H1 (cell line): ENCODE data around the gene PCCA. TPM values are rescaled to one million over a fixed set of nuclear protein-coding genes. Genes with fewer than 3 reads are reported as not detected.

Source experiments
- CTCF ChIA-PET: fragments of 300-600 bp; sonication (Branson Sonifier 250); formaldehyde crosslinking; loops from one replicate; lab custom pipeline; 2021; ENCODE audit not compliant: partially characterized antibody; lab: Charles Lee
- POLR2A ChIA-PET: fragments of 300-600 bp; sonication (Branson Sonifier 250); formaldehyde crosslinking; loops from one replicate; lab custom pipeline; 2021; ENCODE audit warnings: inconsistent platforms; ENCODE audit not compliant: partially characterized antibody; lab: Charles Lee
- DNase-seq, 2 experiments: peaks; one replicate each; pipeline versions ENCODE4 v3.0.0 to v3.0.0-alpha.2; 2010 to 2022; ENCODE audit warnings: low spot score in 2 of 2, low read depth in 1 of 2, mixed read lengths in 1 of 2
- FAIRE-seq: peaks from 2 replicates; lab custom pipeline; 2011; peaks lifted over from hg19 to GRCh38; lab: Jason Lieb, UNC
- H2AFZ ChIP-seq: 2 replicates; pipeline ENCODE4 v1.8.1; 2012; ENCODE audit warnings: low read length, inconsistent platforms
- H2AK5ac ChIP-seq: 2 replicates; pipeline ENCODE4 v1.6.1; 2013; ENCODE audit warnings: low read depth, low read length
- H2BK120ac ChIP-seq: replicated peaks from 2 replicates; pipeline ENCODE3; 2013; ENCODE audit warnings: low read depth, low read length, inconsistent platforms
- H2BK12ac ChIP-seq: 2 replicates; pipeline ENCODE4 v1.6.1; 2013; ENCODE audit warnings: low read depth, low read length
- H2BK15ac ChIP-seq: 2 replicates; pipeline ENCODE4 v1.6.1; 2013; ENCODE audit warnings: low read length
- H2BK20ac ChIP-seq: 2 replicates; pipeline ENCODE4 v1.6.1; 2013; ENCODE audit warnings: low read length
- H2BK5ac ChIP-seq: 2 replicates; pipeline ENCODE4 v1.6.1; 2013; ENCODE audit warnings: low read depth, low read length
- H3K14ac ChIP-seq: 2 replicates; pipeline ENCODE4 v1.6.1; 2013; ENCODE audit warnings: inconsistent platforms; ENCODE audit not compliant: insufficient read length
- H3K18ac ChIP-seq: 2 replicates; pipeline ENCODE4 v1.6.1; 2013; ENCODE audit warnings: low read length; ENCODE audit errors: extremely low read depth
- H3K23ac ChIP-seq: 2 replicates; pipeline ENCODE4 v1.6.1; 2013; ENCODE audit warnings: inconsistent platforms; ENCODE audit not compliant: insufficient read length
- H3K23me2 ChIP-seq: 2 replicates; pipeline ENCODE4 v1.6.1; 2013; ENCODE audit warnings: low read depth, low read length
- H3K27ac ChIP-seq: 2 replicates; pipeline ENCODE4 v1.6.1; 2011; ENCODE audit warnings: low read depth, low read length, inconsistent platforms
- H3K27me3 ChIP-seq, 4 experiments: replicated peaks in 1 of 4; 1 replicate in 1 of 4; 2 replicates in 3 of 4; pipeline versions ENCODE4 v1.6.1 to v1.8.1; 2011 to 2013; ENCODE audit warnings: low read length in 3 of 4, mild to moderate bottlenecking in 3 of 4, inconsistent platforms in 2 of 4, mixed read lengths in 2 of 4, moderate library complexity in 1 of 4; ENCODE audit not compliant: control insufficient read depth in 3 of 4, insufficient read depth in 3 of 4; ENCODE audit errors: extremely low read depth in 1 of 4
- H3K36me3 ChIP-seq, 4 experiments: 2 replicates each; pipeline versions ENCODE4 v1.6.1 to v1.8.1; 2011 to 2013; ENCODE audit warnings: mild to moderate bottlenecking in 4 of 4, low read length in 3 of 4, moderate library complexity in 2 of 4, control low read depth in 1 of 4, inconsistent platforms in 1 of 4; ENCODE audit not compliant: insufficient read depth in 4 of 4, control insufficient read depth in 2 of 4
- H3K4ac ChIP-seq: replicated peaks from 2 replicates; pipeline ENCODE3; 2013; ENCODE audit warnings: low read length, low read depth, mixed read lengths, inconsistent platforms; ENCODE audit not compliant: insufficient read length
- H3K4me1 ChIP-seq, 4 experiments: replicated peaks in 1 of 4; 1 replicate in 1 of 4; 2 replicates in 3 of 4; pipeline versions ENCODE4 v1.6.1 to v1.8.1; 2011 to 2013; ENCODE audit warnings: low read length in 3 of 4, inconsistent platforms in 2 of 4, mixed read lengths in 1 of 4; ENCODE audit not compliant: insufficient read depth in 4 of 4, control insufficient read depth in 3 of 4
- H3K4me2 ChIP-seq, 2 experiments: 2 replicates each; pipeline versions ENCODE4 v1.6.1 to v1.8.1; 2011 to 2013; ENCODE audit warnings: low read depth in 2 of 2, low read length in 2 of 2, control low read depth in 1 of 2, inconsistent platforms in 1 of 2, mild to moderate bottlenecking in 1 of 2; ENCODE audit not compliant: insufficient read depth in 1 of 2
- H3K4me3 ChIP-seq, 4 experiments: fragments of 200-600, 300-600 bp in 1 of 4; sonication (generic), shearing (Covaris generic), sonication (Bioruptor Twin) in 1 of 4; 2 replicates each; pipeline versions ENCODE4 v1.5.1 to v1.8.1; 2011 to 2016; ENCODE audit warnings: low read length in 4 of 4, low read depth in 3 of 4, control low read depth in 2 of 4, inconsistent platforms in 2 of 4, mild to moderate bottlenecking in 2 of 4, mixed read lengths in 1 of 4, moderate library complexity in 1 of 4; ENCODE audit not compliant: insufficient read depth in 2 of 4; ENCODE audit errors: extremely low read depth in 1 of 4
- H3K56ac ChIP-seq: replicated peaks from 2 replicates; pipeline ENCODE3; 2013; ENCODE audit warnings: low read depth, mild to moderate bottlenecking, mixed read lengths, low read length, inconsistent platforms; ENCODE audit not compliant: insufficient read length
- H3K79me1 ChIP-seq: 2 replicates; pipeline ENCODE4 v1.6.1; 2013; ENCODE audit warnings: low read depth, low read length, control low read depth
- H3K79me2 ChIP-seq, 2 experiments: 2 replicates each; pipeline versions ENCODE4 v1.6.1 to v1.8.1; 2012 to 2013; ENCODE audit warnings: low read length in 2 of 2, mild to moderate bottlenecking in 2 of 2, inconsistent platforms in 1 of 2; ENCODE audit not compliant: insufficient read depth in 2 of 2, control insufficient read depth in 1 of 2
- H3K9ac ChIP-seq, 4 experiments: replicated peaks in 1 of 4; 1 replicate in 1 of 4; 2 replicates in 3 of 4; pipeline versions ENCODE4 v1.6.1 to v1.8.1; 2011 to 2013; ENCODE audit warnings: low read depth in 3 of 4, low read length in 3 of 4, control low read depth in 2 of 4, mild to moderate bottlenecking in 2 of 4, moderate library complexity in 2 of 4, inconsistent platforms in 1 of 4; ENCODE audit errors: extremely low read depth in 1 of 4
- H3K9me3 ChIP-seq, 2 experiments: 2 replicates each; pipeline versions ENCODE4 v1.6.1 to v1.8.1; 2012 to 2013; ENCODE audit warnings: mild to moderate bottlenecking in 2 of 2, moderate library complexity in 2 of 2, control low read depth in 1 of 2, inconsistent platforms in 1 of 2, low read depth in 1 of 2, low read length in 1 of 2, mixed read lengths in 1 of 2; ENCODE audit not compliant: insufficient read depth in 2 of 2
- H4K20me1 ChIP-seq, 2 experiments: replicated peaks in 1 of 2; 2 replicates each; pipeline versions ENCODE3 to v1.8.1; 2011 to 2013; ENCODE audit warnings: inconsistent platforms in 2 of 2, low read length in 2 of 2, mild to moderate bottlenecking in 1 of 2; ENCODE audit not compliant: insufficient read depth in 2 of 2, control insufficient read depth in 1 of 2
- H4K5ac ChIP-seq: 2 replicates; pipeline ENCODE4 v1.6.1; 2013; ENCODE audit warnings: low read length, low read depth, mixed read lengths, inconsistent platforms; ENCODE audit not compliant: insufficient read length
- H4K8ac ChIP-seq: 2 replicates; pipeline ENCODE4 v1.8.0; 2013; ENCODE audit warnings: mild to moderate bottlenecking, moderate library complexity, low read length, inconsistent platforms; ENCODE audit not compliant: insufficient read depth; ENCODE audit errors: extremely low read depth
- H4K91ac ChIP-seq: replicated peaks from 2 replicates; pipeline ENCODE3; 2013; ENCODE audit warnings: low read length, mixed read lengths, inconsistent platforms; ENCODE audit not compliant: insufficient read length
- ASH2L ChIP-seq: fragments of 200-600, 300-600 bp; sonication (generic); IDR thresholded peaks from one replicate; pipeline ENCODE4 v1.7.1; 2017; ENCODE audit warnings: low read length
- ATF2 ChIP-seq: IDR thresholded peaks from 2 replicates; pipeline ENCODE4 v1.6.1; 2012; ENCODE audit warnings: low read length, inconsistent platforms
- ATF3 ChIP-seq: IDR thresholded peaks from 2 replicates; pipeline ENCODE4 v1.6.1; 2011; ENCODE audit warnings: low read depth, mild to moderate bottlenecking, low read length; ENCODE audit not compliant: insufficient read depth
- EGR1 ChIP-seq: IDR thresholded peaks from 2 replicates; pipeline ENCODE4 v1.6.1; 2011; ENCODE audit warnings: low read depth, low read length, borderline replicate concordance
- MAFK ChIP-seq: IDR thresholded peaks from 2 replicates; pipeline ENCODE4 v1.6.1; 2012; ENCODE audit warnings: low read depth, mild to moderate bottlenecking, improper control_type of control experiment, low read length
- NRF1 ChIP-seq: IDR thresholded peaks from 2 replicates; pipeline ENCODE4 v1.6.1; 2011; ENCODE audit warnings: mild to moderate bottlenecking, low read depth, low read length, improper control_type of control experiment
- PHF8 ChIP-seq: fragments of 200-600 bp; sonication (generic); conservative IDR thresholded peaks from 2 replicates; pipeline ENCODE4 v1.7.1; 2012; ENCODE audit warnings: low read depth, mild to moderate bottlenecking, inconsistent platforms, low read length, moderate library complexity
- RFX5 ChIP-seq: IDR thresholded peaks from 2 replicates; pipeline ENCODE4 v1.6.1; 2011; ENCODE audit warnings: low read depth, low read length, improper control_type of control experiment, borderline replicate concordance
- SRF ChIP-seq: IDR thresholded peaks from 2 replicates; pipeline ENCODE4 v1.6.1; 2011; ENCODE audit warnings: mild to moderate bottlenecking, low read depth, low read length, moderate library complexity
- TAF1 ChIP-seq: IDR thresholded peaks from 2 replicates; pipeline ENCODE4 v1.6.1; 2011; ENCODE audit warnings: mild to moderate bottlenecking, low read depth, low read length
- WGBS, 2 experiments: shearing (Covaris generic) in 1 of 2; methylation state at CpG; one replicate each; pipeline versions ENCODE4 v1.1.6 to v1.1.7; 2013 to 2015; ENCODE audit warnings: low lambda C conversion rate in 2 of 2, mixed read lengths in 2 of 2, inconsistent platforms in 1 of 2, low coverage in 1 of 2, missing lambda C conversion rate in 1 of 2; ENCODE audit not compliant: insufficient replicate concordance in 2 of 2, insufficient coverage in 1 of 2, insufficient read length in 1 of 2; ENCODE audit errors: extremely low coverage in 1 of 2, missing lambda C conversion rate in 1 of 2; 5-methylcytosine and 5-hydroxymethylcytosine counted together
- polyA plus RNA-seq, 7 experiments: library from polyadenylated mRNA; depleted of rRNA in 3 of 7; stranded (reverse) in 5 of 7; unstranded in 2 of 7; fragments of >200 nt in 5 of 7; fragments of 200-250 nt in 2 of 7; gene quantifications; 1 replicate in 5 of 7; 2 replicates in 1 of 7; 4 replicates in 1 of 7; pipeline versions ENCODE4 v1.2.1 to v1.2.3, GENCODE V29; 2011 to 2013; ENCODE audit warnings: missing spikeins in 2 of 7, mixed read lengths in 2 of 7
- total RNA-seq: library from RNA; stranded (reverse); fragmentation: NEBNext Ultra II Directional; extraction: Animal tissue kit (Norgen Biotek cat#: 25700); gene quantifications from 2 replicates; pipeline ENCODE4 v1.2.1, GENCODE V29; 2021

The PCCA gene
- total and polyA plus RNA-seq, 2 of the 8 experiments (the other 6 are each of a cell fraction or from before 2014, with no cell fraction given), result 18.4 to 49.8 TPM

GRCh38 chr13:100362781-100363180, 273.9 kb downstream of the PCCA start:
- Histone ChIP-seq H4K20me1 (no peaks in the 10 kb centered on the region), H2BK120ac (no peak overlapping the region), H3K9ac (no peak overlapping the region), H3K4me3 (no peak overlapping the region), H3K23ac (no peak overlapping the region), H2AK5ac (no peak overlapping the region), H3K79me1 (no peaks in the 10 kb centered on the region), H3K9me3 (no peaks in the 10 kb centered on the region), H3K79me2 (no peaks in the 10 kb centered on the region), H2BK5ac (no peak overlapping the region), H2BK12ac (no peak overlapping the region), H3K4me2 (no peak overlapping the region), H3K36me3 (no peaks in the 10 kb centered on the region; a peak in 1 of 8 replicates), H3K4ac (no peak overlapping the region), H3K27ac (no peak overlapping the region), H4K5ac (no peak overlapping the region), H2BK20ac (no peak overlapping the region), H3K27me3 (no peaks in the 10 kb centered on the region), H3K4me1 (peaks cover 0 to 6% (median 4%) of the 10 kb centered on the region in 4 experiments; a peak in 4 of 7 replicates), H4K91ac (no peak overlapping the region), H4K8ac (no peak overlapping the region), H3K23me2 (no peaks in the 10 kb centered on the region), H3K56ac (no peak overlapping the region), H3K14ac (no peak overlapping the region), H2AFZ (no peak overlapping the region), H2BK15ac (no peak overlapping the region), H3K18ac (no peak overlapping the region)
- WGBS, 2 experiments, result 50% methylated on average over 1 of the region's 1 CpG; no CpG with 5 or more reads in 1 of the 2 experiments
- FAIRE-seq, result no peak
- no peak for DNase-seq
- CTCF ChIA-PET, result no interaction called here
- POLR2A ChIA-PET, result no interaction called here
- TF ChIP-seq RFX5 (no peak), ATF3 (no peak), EGR1 (no peak), ATF2 (no peak), ASH2L (no peak), TAF1 (no peak), NRF1 (no peak), MAFK (no peak), PHF8 (no peak), SRF (no peak)
